H1 (cell line): ENCODE measurements around the gene SNX25. TPM values are rescaled to one million over a fixed set of nuclear protein-coding genes. Genes with fewer than 3 reads are reported as not detected.

Experiments
- CTCF ChIA-PET: fragments of 300-600 bp; sonication (Branson Sonifier 250); formaldehyde crosslinking; loops from one replicate; lab custom pipeline; 2021; ENCODE audit not compliant: partially characterized antibody; lab: Charles Lee
- POLR2A ChIA-PET: fragments of 300-600 bp; sonication (Branson Sonifier 250); formaldehyde crosslinking; loops from one replicate; lab custom pipeline; 2021; ENCODE audit warnings: inconsistent platforms; ENCODE audit not compliant: partially characterized antibody; lab: Charles Lee
- DNase-seq, 2 experiments: peaks; one replicate each; pipeline versions ENCODE4 v3.0.0 to v3.0.0-alpha.2; 2010 to 2022; ENCODE audit warnings: low spot score in 2 of 2, low read depth in 1 of 2, mixed read lengths in 1 of 2
- FAIRE-seq: peaks from 2 replicates; lab custom pipeline; 2011; peaks lifted over from hg19 to GRCh38; lab: Jason Lieb, UNC
- H2AFZ ChIP-seq: 2 replicates; pipeline ENCODE4 v1.8.1; 2012; ENCODE audit warnings: low read length, inconsistent platforms
- H2AK5ac ChIP-seq: 2 replicates; pipeline ENCODE4 v1.6.1; 2013; ENCODE audit warnings: low read depth, low read length
- H2BK120ac ChIP-seq: replicated peaks from 2 replicates; pipeline ENCODE3; 2013; ENCODE audit warnings: low read depth, low read length, inconsistent platforms
- H2BK12ac ChIP-seq: 2 replicates; pipeline ENCODE4 v1.6.1; 2013; ENCODE audit warnings: low read depth, low read length
- H2BK15ac ChIP-seq: 2 replicates; pipeline ENCODE4 v1.6.1; 2013; ENCODE audit warnings: low read length
- H2BK20ac ChIP-seq: 2 replicates; pipeline ENCODE4 v1.6.1; 2013; ENCODE audit warnings: low read length
- H2BK5ac ChIP-seq: 2 replicates; pipeline ENCODE4 v1.6.1; 2013; ENCODE audit warnings: low read depth, low read length
- H3K14ac ChIP-seq: 2 replicates; pipeline ENCODE4 v1.6.1; 2013; ENCODE audit warnings: inconsistent platforms; ENCODE audit not compliant: insufficient read length
- H3K18ac ChIP-seq: 2 replicates; pipeline ENCODE4 v1.6.1; 2013; ENCODE audit warnings: low read length; ENCODE audit errors: extremely low read depth
- H3K23ac ChIP-seq: 2 replicates; pipeline ENCODE4 v1.6.1; 2013; ENCODE audit warnings: inconsistent platforms; ENCODE audit not compliant: insufficient read length
- H3K23me2 ChIP-seq: 2 replicates; pipeline ENCODE4 v1.6.1; 2013; ENCODE audit warnings: low read depth, low read length
- H3K27ac ChIP-seq: 2 replicates; pipeline ENCODE4 v1.6.1; 2011; ENCODE audit warnings: low read depth, low read length, inconsistent platforms
- H3K27me3 ChIP-seq, 4 experiments: replicated peaks in 1 of 4; 1 replicate in 1 of 4; 2 replicates in 3 of 4; pipeline versions ENCODE4 v1.6.1 to v1.8.1; 2011 to 2013; ENCODE audit warnings: low read length in 3 of 4, mild to moderate bottlenecking in 3 of 4, inconsistent platforms in 2 of 4, mixed read lengths in 2 of 4, moderate library complexity in 1 of 4; ENCODE audit not compliant: control insufficient read depth in 3 of 4, insufficient read depth in 3 of 4; ENCODE audit errors: extremely low read depth in 1 of 4
- H3K36me3 ChIP-seq, 4 experiments: 2 replicates each; pipeline versions ENCODE4 v1.6.1 to v1.8.1; 2011 to 2013; ENCODE audit warnings: mild to moderate bottlenecking in 4 of 4, low read length in 3 of 4, moderate library complexity in 2 of 4, control low read depth in 1 of 4, inconsistent platforms in 1 of 4; ENCODE audit not compliant: insufficient read depth in 4 of 4, control insufficient read depth in 2 of 4
- H3K4ac ChIP-seq: replicated peaks from 2 replicates; pipeline ENCODE3; 2013; ENCODE audit warnings: low read length, low read depth, mixed read lengths, inconsistent platforms; ENCODE audit not compliant: insufficient read length
- H3K4me1 ChIP-seq, 4 experiments: replicated peaks in 1 of 4; 1 replicate in 1 of 4; 2 replicates in 3 of 4; pipeline versions ENCODE4 v1.6.1 to v1.8.1; 2011 to 2013; ENCODE audit warnings: low read length in 3 of 4, inconsistent platforms in 2 of 4, mixed read lengths in 1 of 4; ENCODE audit not compliant: insufficient read depth in 4 of 4, control insufficient read depth in 3 of 4
- H3K4me2 ChIP-seq, 2 experiments: 2 replicates each; pipeline versions ENCODE4 v1.6.1 to v1.8.1; 2011 to 2013; ENCODE audit warnings: low read depth in 2 of 2, low read length in 2 of 2, control low read depth in 1 of 2, inconsistent platforms in 1 of 2, mild to moderate bottlenecking in 1 of 2; ENCODE audit not compliant: insufficient read depth in 1 of 2
- H3K4me3 ChIP-seq, 4 experiments: fragments of 200-600, 300-600 bp in 1 of 4; sonication (generic), shearing (Covaris generic), sonication (Bioruptor Twin) in 1 of 4; 2 replicates each; pipeline versions ENCODE4 v1.5.1 to v1.8.1; 2011 to 2016; ENCODE audit warnings: low read length in 4 of 4, low read depth in 3 of 4, control low read depth in 2 of 4, inconsistent platforms in 2 of 4, mild to moderate bottlenecking in 2 of 4, mixed read lengths in 1 of 4, moderate library complexity in 1 of 4; ENCODE audit not compliant: insufficient read depth in 2 of 4; ENCODE audit errors: extremely low read depth in 1 of 4
- H3K56ac ChIP-seq: replicated peaks from 2 replicates; pipeline ENCODE3; 2013; ENCODE audit warnings: low read depth, mild to moderate bottlenecking, mixed read lengths, low read length, inconsistent platforms; ENCODE audit not compliant: insufficient read length
- H3K79me1 ChIP-seq: 2 replicates; pipeline ENCODE4 v1.6.1; 2013; ENCODE audit warnings: low read depth, low read length, control low read depth
- H3K79me2 ChIP-seq, 2 experiments: 2 replicates each; pipeline versions ENCODE4 v1.6.1 to v1.8.1; 2012 to 2013; ENCODE audit warnings: low read length in 2 of 2, mild to moderate bottlenecking in 2 of 2, inconsistent platforms in 1 of 2; ENCODE audit not compliant: insufficient read depth in 2 of 2, control insufficient read depth in 1 of 2
- H3K9ac ChIP-seq, 4 experiments: replicated peaks in 1 of 4; 1 replicate in 1 of 4; 2 replicates in 3 of 4; pipeline versions ENCODE4 v1.6.1 to v1.8.1; 2011 to 2013; ENCODE audit warnings: low read depth in 3 of 4, low read length in 3 of 4, control low read depth in 2 of 4, mild to moderate bottlenecking in 2 of 4, moderate library complexity in 2 of 4, inconsistent platforms in 1 of 4; ENCODE audit errors: extremely low read depth in 1 of 4
- H3K9me3 ChIP-seq, 2 experiments: 2 replicates each; pipeline versions ENCODE4 v1.6.1 to v1.8.1; 2012 to 2013; ENCODE audit warnings: mild to moderate bottlenecking in 2 of 2, moderate library complexity in 2 of 2, control low read depth in 1 of 2, inconsistent platforms in 1 of 2, low read depth in 1 of 2, low read length in 1 of 2, mixed read lengths in 1 of 2; ENCODE audit not compliant: insufficient read depth in 2 of 2
- H4K20me1 ChIP-seq, 2 experiments: replicated peaks in 1 of 2; 2 replicates each; pipeline versions ENCODE3 to v1.8.1; 2011 to 2013; ENCODE audit warnings: inconsistent platforms in 2 of 2, low read length in 2 of 2, mild to moderate bottlenecking in 1 of 2; ENCODE audit not compliant: insufficient read depth in 2 of 2, control insufficient read depth in 1 of 2
- H4K5ac ChIP-seq: 2 replicates; pipeline ENCODE4 v1.6.1; 2013; ENCODE audit warnings: low read length, low read depth, mixed read lengths, inconsistent platforms; ENCODE audit not compliant: insufficient read length
- H4K8ac ChIP-seq: 2 replicates; pipeline ENCODE4 v1.8.0; 2013; ENCODE audit warnings: mild to moderate bottlenecking, moderate library complexity, low read length, inconsistent platforms; ENCODE audit not compliant: insufficient read depth; ENCODE audit errors: extremely low read depth
- H4K91ac ChIP-seq: replicated peaks from 2 replicates; pipeline ENCODE3; 2013; ENCODE audit warnings: low read length, mixed read lengths, inconsistent platforms; ENCODE audit not compliant: insufficient read length
- CBX8 ChIP-seq: fragments of 300-800, 300-1000 bp; sonication (generic); IDR thresholded peaks from 2 replicates; pipeline ENCODE4 v1.7.1; 2016; ENCODE audit warnings: low read depth, low read length, borderline replicate concordance
- CEBPB ChIP-seq: IDR thresholded peaks from 2 replicates; pipeline ENCODE4 v1.6.1; 2012; ENCODE audit warnings: low read depth, low read length
- CHD2 ChIP-seq: IDR thresholded peaks from 2 replicates; pipeline ENCODE4 v1.6.1; 2012; ENCODE audit warnings: low read length, improper control_type of control experiment
- EZH2 ChIP-seq: fragments of 200-600 bp; sonication (generic); IDR thresholded peaks from 2 replicates; pipeline ENCODE4 v1.7.1; 2012; ENCODE audit warnings: low read depth, mild to moderate bottlenecking, moderate library complexity, low read length, inconsistent platforms; ENCODE audit not compliant: severe bottlenecking
- POLR2AphosphoS5 ChIP-seq: IDR thresholded peaks from 2 replicates; pipeline ENCODE4 v1.6.1; 2011; ENCODE audit warnings: low read depth, low read length
- TEAD4 ChIP-seq: IDR thresholded peaks from 2 replicates; pipeline ENCODE4 v1.6.1; 2012; ENCODE audit warnings: low read depth, low read length, inconsistent platforms, mixed read lengths
- WGBS, 2 experiments: shearing (Covaris generic) in 1 of 2; methylation state at CpG; one replicate each; pipeline versions ENCODE4 v1.1.6 to v1.1.7; 2013 to 2015; ENCODE audit warnings: low lambda C conversion rate in 2 of 2, mixed read lengths in 2 of 2, inconsistent platforms in 1 of 2, low coverage in 1 of 2, missing lambda C conversion rate in 1 of 2; ENCODE audit not compliant: insufficient replicate concordance in 2 of 2, insufficient coverage in 1 of 2, insufficient read length in 1 of 2; ENCODE audit errors: extremely low coverage in 1 of 2, missing lambda C conversion rate in 1 of 2; 5-methylcytosine and 5-hydroxymethylcytosine counted together
- polyA plus RNA-seq, 7 experiments: library from polyadenylated mRNA; depleted of rRNA in 3 of 7; stranded (reverse) in 5 of 7; unstranded in 2 of 7; fragments of >200 nt in 5 of 7; fragments of 200-250 nt in 2 of 7; gene quantifications; 1 replicate in 5 of 7; 2 replicates in 1 of 7; 4 replicates in 1 of 7; pipeline versions ENCODE4 v1.2.1 to v1.2.3, GENCODE V29; 2011 to 2013; ENCODE audit warnings: missing spikeins in 2 of 7, mixed read lengths in 2 of 7
- total RNA-seq: library from RNA; stranded (reverse); fragmentation: NEBNext Ultra II Directional; extraction: Animal tissue kit (Norgen Biotek cat#: 25700); gene quantifications from 2 replicates; pipeline ENCODE4 v1.2.1, GENCODE V29; 2021

Gene SNX25
- total and polyA plus RNA-seq, 2 of the 8 experiments (the other 6 are each of a cell fraction or from before 2014, with no cell fraction given): 5.4 to 19.9 TPM

DNA sequence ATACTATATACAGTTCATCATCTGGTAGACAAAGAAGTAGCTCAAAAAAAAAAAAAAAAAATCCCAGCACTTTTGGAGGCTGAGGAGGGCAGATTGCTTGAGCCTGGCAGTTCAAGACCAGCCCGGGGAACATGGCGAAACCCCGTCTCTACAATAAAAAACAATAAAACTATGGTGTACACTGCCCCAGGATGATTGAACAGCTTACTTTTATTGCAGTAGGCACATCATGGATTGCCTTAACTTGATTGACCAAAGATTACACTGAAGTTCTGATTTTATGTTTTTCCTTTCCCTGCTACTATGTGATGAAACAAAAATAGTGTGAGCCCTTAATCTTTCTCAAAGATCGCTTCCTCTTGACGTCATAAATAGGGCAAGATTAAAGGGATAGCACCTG, 60.6 kb downstream of the SNX25 start:
- H3K9ac ChIP-seq: no peak overlapping the region
- no peak overlapping the region for H3K18ac ChIP-seq
- H3K23me2 ChIP-seq: no peaks in the 10 kb centered on the region
- H4K20me1 ChIP-seq: no peaks in the 10 kb centered on the region
- H3K4me2 ChIP-seq: no peak overlapping the region
- TF ChIP-seq POLR2AphosphoS5 (no peak), CEBPB (no peak), TEAD4 (no peak), EZH2 (no peak), CHD2 (no peak), CBX8 (no peak)
- TF ChIP-seq, all 59 proteins: peak for 0
- POLR2A ChIA-PET: no interaction called here
- no peak overlapping the region for H4K91ac ChIP-seq
- H3K27ac ChIP-seq: no peak overlapping the region
- no peak overlapping the region for H3K23ac ChIP-seq
- H3K27me3 ChIP-seq: no peaks in the 10 kb centered on the region
- H3K4me1 ChIP-seq: peaks cover 0 to 10% (median 2%) of the 10 kb centered on the region in 4 experiments; a peak in 3 of 7 replicates
- H3K56ac ChIP-seq: no peak overlapping the region
- H3K4ac ChIP-seq: no peak overlapping the region
- H3K4me3 ChIP-seq: no peak overlapping the region
- no peak overlapping the region for H2AFZ ChIP-seq
- WGBS, 2 experiments: 81% methylated on average over 5 of the region's 5 CpGs; no CpG with 5 or more reads in 1 of the 2 experiments
- no peak overlapping the region for H4K8ac ChIP-seq
- H4K5ac ChIP-seq: no peak overlapping the region
- no peak overlapping the region for H3K14ac ChIP-seq
- H2BK12ac ChIP-seq: no peak overlapping the region
- H2BK5ac ChIP-seq: no peak overlapping the region
- H3K79me2 ChIP-seq: no peaks in the 10 kb centered on the region
- H2BK120ac ChIP-seq: no peak overlapping the region
- no peak overlapping the region for H2BK20ac ChIP-seq
- H3K9me3 ChIP-seq: no peaks in the 10 kb centered on the region
- no peak overlapping the region for H2BK15ac ChIP-seq
- H3K79me1 ChIP-seq: peaks cover 2% of the 10 kb centered on the region; the same call in 1 of the 2 replicates
- no peak overlapping the region for H2AK5ac ChIP-seq
- FAIRE-seq (no peak), DNase-seq (no peak)
- CTCF ChIA-PET: interaction anchor here (0.6 to 0.8 kb wide), 2 partner anchors 18 kb away, joined by 3 to 4 read pairs; no protein-coding TSS in a partner anchor
- peaks cover 0 to 21% (median 2%) of the 10 kb centered on the region in 4 experiments; a peak in 4 of 8 replicates for H3K36me3 ChIP-seq
